ENCODE measurements around the gene TRIM49D2. TPM values are rescaled to one million over a fixed set of nuclear protein-coding genes. Genes with fewer than 3 reads are reported as not detected.
"Not testable (repeated sequence)": the region's sequence is repeated elsewhere in the genome, so short reads cannot be mapped to it uniquely, and the experiment has no call there.

TRIM49D2 gene, protein sequence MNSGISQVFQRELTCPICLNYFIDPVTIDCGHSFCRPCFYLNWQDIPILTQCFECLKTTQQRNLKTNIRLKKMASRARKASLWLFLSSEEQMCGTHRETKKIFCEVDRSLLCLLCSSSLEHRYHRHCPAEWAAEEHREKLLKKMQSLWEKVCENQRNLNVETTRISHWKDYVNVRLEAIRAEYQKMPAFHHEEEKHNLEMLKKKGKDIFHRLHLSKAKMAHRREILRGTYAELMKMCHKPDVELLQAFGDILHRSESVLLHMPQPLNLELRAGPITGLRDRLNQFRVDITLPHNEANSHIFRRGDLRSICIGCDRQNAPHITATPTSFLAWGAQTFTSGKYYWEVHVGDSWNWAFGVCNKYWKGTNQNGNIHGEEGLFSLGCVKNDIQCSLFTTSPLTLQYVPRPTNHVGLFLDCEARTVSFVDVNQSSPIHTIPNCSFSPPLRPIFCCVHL
- total RNA-seq (2014; rRNA removed; shearing (Covaris generic)), result not detected in 2 replicates

DNA sequence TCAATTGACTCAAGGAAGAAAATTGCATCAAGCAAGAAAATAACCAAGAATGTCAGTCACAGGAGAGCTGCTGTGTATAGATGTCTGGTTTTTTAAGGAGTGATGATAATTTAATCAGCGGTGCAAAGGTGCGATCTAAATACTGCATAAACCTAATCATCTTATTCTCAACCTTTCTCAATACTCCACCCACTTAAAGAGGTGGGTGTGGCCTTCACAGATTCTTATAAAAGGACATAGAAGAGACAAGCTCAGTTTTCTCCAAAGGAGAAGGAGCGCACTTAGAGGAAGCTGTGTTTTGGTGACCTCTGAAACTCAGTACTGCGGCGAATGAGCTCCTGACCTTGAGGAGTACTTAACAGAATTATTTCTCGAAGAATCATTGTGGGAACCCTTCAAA is at the start of gene TRIM49D2:
Gene TRIM49D2, plus strand, starts transcription at position 301 of the 400 bp plus-strand sequence. CDS start 2,698 bp downstream, outside the sequence.
- not testable (repeated sequence) for DNase-seq (ENCODE audit: low spot score)

DNA sequence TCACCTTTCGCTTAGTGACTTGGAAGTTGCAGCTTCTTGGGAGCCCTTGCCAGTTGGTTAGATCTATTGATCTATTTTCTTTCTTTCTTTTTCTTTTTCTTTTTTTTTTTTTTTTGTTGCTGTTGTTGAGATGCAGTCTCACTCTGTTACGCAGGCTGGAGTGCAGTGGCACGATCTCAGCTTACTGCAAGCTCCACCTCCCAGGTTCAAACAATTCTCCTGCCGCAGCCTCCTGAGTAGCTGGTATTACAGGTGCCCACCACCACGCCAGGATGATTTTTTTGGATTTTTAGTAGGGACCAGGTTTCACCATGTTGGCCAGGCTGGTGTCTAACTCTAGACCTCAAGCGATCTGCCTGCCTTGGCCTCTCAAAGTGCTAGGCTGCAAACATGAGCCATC is 46.4 kb upstream of the TRIM49D2 start:
- not testable (repeated sequence) for DNase-seq (ENCODE audit: low spot score)

DNA sequence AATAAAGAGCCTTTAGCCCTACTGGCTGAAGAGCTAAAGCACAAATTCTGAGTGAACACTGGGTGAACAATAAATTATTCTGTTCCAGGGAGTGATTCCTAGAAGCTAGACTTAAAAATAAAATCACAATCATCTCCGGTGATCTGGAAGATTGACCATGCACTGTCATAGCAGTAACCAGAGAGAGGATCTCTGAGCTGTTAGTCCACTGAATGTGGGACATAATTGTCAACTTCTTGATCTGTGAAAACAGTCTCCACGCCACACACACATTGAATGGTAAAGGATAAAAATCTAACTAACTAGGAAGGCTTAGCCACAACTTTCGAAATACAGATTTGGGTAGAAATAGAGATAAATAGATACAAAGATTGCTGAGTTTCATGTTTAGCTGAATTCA is 30.6 kb upstream of the TRIM49D2 start:
- not testable (repeated sequence) for DNase-seq (ENCODE audit: low spot score)

DNA sequence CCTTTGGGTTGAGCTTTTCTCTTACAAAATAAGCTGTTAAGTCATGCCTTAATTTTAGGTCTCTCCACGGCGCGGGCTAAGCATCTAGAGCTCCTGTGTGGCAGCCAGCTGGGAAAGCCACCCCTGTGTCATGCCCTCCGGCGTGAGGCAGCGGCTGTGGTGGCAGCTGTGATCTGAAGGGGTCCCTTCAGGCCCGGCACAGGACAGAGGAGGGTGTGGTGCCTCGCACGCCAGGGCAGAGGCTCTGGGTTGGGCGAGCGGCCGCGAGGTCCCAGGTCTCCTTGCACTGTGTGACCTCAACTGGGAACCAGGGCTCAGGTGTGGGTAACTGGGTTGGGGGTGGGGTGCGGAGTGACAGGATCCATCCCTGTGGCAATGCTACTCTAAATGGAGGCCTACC is 23.1 kb upstream of the TRIM49D2 start:
- DNase-seq (ENCODE audit: low spot score), result not testable (repeated sequence)

DNA sequence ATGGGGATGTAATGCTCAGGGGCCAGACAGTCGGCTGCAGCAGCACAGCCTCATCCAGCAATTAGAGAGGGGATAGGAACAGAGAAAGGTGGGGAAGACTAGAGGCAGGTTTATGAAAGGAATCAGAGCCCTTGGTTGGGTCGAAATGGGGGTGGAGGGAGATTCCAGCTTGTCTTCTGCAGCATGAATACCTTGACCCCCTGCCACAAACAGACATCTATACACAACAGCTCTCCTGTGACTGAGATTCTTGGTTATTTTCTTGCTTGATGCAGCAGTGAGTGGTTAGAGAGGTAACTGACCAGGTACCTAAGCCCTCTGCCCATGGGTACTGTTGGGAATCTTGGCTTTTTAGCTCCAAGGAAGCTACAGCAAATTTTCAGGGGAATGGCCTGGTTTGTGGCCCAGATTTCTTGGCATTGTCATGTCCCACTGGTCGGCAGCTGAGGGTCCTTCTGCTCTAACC is 1.6 kb upstream of the TRIM49D2 start, which contains the start of gene TRIM49D1:
Gene TRIM49D1, minus strand, starts transcription at position 51 of the 466 bp plus-strand sequence. CDS start 4,535 bp downstream, outside the sequence.
- no peak for DNase-seq (ENCODE audit: low spot score)

DNA sequence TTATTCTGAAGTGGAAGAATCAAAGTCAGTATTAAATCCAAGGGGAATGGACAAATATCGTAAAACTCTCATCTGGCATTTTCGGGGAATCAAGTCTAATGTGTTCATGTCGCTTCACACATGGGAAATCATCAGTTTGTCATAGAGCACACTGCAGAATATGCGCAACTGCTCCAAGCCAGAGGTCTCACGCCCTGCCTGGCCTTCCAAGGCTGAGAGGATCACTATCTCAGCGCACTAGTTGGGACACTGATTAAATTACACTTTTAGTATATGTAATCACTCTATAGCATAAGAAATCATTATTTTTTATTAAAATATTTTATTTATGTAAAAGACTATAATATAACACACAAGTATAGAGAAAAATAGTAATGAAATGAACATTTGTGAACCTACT is 37.0 kb downstream of the TRIM49D2 start:
- DNase-seq (ENCODE audit: low spot score), result not testable (repeated sequence)

DNA sequence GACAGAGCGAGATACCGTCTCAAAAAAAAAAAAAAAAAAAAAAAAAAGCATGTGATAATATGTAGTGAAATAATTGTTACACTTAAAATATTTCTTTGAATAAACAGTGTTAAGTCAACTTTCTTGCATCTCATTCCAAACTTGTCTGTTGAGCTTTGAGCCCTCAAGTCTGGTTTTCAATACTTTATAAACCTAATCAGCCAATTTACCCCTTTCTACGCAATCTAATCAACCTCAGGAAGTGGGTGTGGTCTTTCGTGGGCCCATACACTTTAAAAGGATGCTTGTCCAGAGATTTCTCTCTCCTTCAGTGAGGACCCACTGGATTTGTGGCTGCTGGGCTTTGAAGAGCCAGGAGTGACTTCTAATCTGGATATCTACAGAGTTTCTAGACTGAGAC is 41.9 kb downstream of the TRIM49D2 start, which contains the start of gene TRIM64:
Gene TRIM64, plus strand, starts transcription at position 301 of the 400 bp plus-strand sequence. CDS start 2,467 bp downstream, outside the sequence.
- not testable (repeated sequence) for DNase-seq (ENCODE audit: low spot score)

Other genes starting within 250 kb of the TRIM49D2 start
- not detected in 2 replicates for gene TRIM77, start 213.8 kb upstream of the TRIM49D2 start, total RNA-seq (2014; rRNA removed; shearing (Covaris generic))
- gene TRIM49, start 115.5 kb upstream of the TRIM49D2 start, total RNA-seq (2014; rRNA removed; shearing (Covaris generic)), result not detected in 2 replicates
- not detected in 2 replicates for gene TRIM64B, start 45.6 kb upstream of the TRIM49D2 start, total RNA-seq (2014; rRNA removed; shearing (Covaris generic))
- not detected in 2 replicates for gene TRIM49D1, start 1.8 kb upstream of the TRIM49D2 start, total RNA-seq (2014; rRNA removed; shearing (Covaris generic))
- gene TRIM64, start 42.0 kb downstream of the TRIM49D2 start, total RNA-seq (2014; rRNA removed; shearing (Covaris generic)), result not detected in 2 replicates
- gene TRIM49C, start 107.0 kb downstream of the TRIM49D2 start, total RNA-seq (2014; rRNA removed; shearing (Covaris generic)), result not detected in 2 replicates
- gene UBTFL1, start 161.9 kb downstream of the TRIM49D2 start, total RNA-seq (2014; rRNA removed; shearing (Covaris generic)), result not detected in 2 replicates
- gene NAALAD2, start 210.6 kb downstream of the TRIM49D2 start, total RNA-seq (2014; rRNA removed; shearing (Covaris generic)), result 0.07 TPM in 1 of 2 replicates, not detected in the other

Data from A172 (cell line).